HepG2 (cell line): ENCODE measurements around the gene RBM12. TPM values are rescaled to one million over a fixed set of nuclear protein-coding genes. Genes with fewer than 3 reads are reported as not detected.

Experiments used
- ARID2 ChIP-seq: sonication (generic); formaldehyde crosslinking; IDR thresholded peaks from 2 replicates; pipeline ENCODE4 v1.8.1; 2022; ENCODE audit warnings: mild to moderate bottlenecking, missing genetic modification reagents, borderline replicate concordance
- ASH2L ChIP-seq: fragments of 300-600, 200-600 bp; sonication (generic); IDR thresholded peaks from 2 replicates; pipeline ENCODE4 v1.7.0; 2017; ENCODE audit warnings: low read depth, mild to moderate bottlenecking, moderate library complexity, mixed read lengths, low read length; ENCODE audit not compliant: insufficient read length
- BRD4 ChIP-seq: sonication (generic); formaldehyde crosslinking; IDR thresholded peaks from 2 replicates; pipeline ENCODE4 v1.4.0; 2020; ENCODE audit warnings: missing genetic modification reagents
- DBP ChIP-seq: sonication (generic); formaldehyde crosslinking; IDR thresholded peaks from 2 replicates; pipeline ENCODE4 v1.4.0; 2020; ENCODE audit warnings: missing genetic modification reagents; ENCODE audit errors: not compliant biosample characterization
- DR1 ChIP-seq: sonication (generic); formaldehyde crosslinking; IDR thresholded peaks from 2 replicates; pipeline ENCODE4 v1.8.0; 2021; ENCODE audit warnings: mild to moderate bottlenecking, missing genetic modification reagents, inconsistent platforms
- EZH2 ChIP-seq: conservative IDR thresholded peaks from 2 replicates; pipeline ENCODE4 v1.6.1; 2012; ENCODE audit warnings: mild to moderate bottlenecking, low read depth, low read length, moderate library complexity
- GLI4 ChIP-seq: sonication (generic); formaldehyde crosslinking; IDR thresholded peaks from 2 replicates; pipeline ENCODE4 v1.5.1; 2020; ENCODE audit warnings: missing genetic modification reagents, mild to moderate bottlenecking, moderate library complexity, borderline replicate concordance
- KLF6 ChIP-seq: IDR thresholded peaks from 2 replicates; pipeline ENCODE4 v1.8.0; 2016; ENCODE audit warnings: missing biosample characterization, missing genetic modification reagents
- NCOA5 ChIP-seq: sonication (generic); formaldehyde crosslinking; IDR thresholded peaks from 2 replicates; pipeline ENCODE4 v1.4.0; 2020; ENCODE audit warnings: missing genetic modification reagents
- RBM39 ChIP-seq: fragments of 200-400 bp; formaldehyde crosslinking; IDR thresholded peaks from one replicate; pipeline ENCODE4 v1.6.1; 2018; ENCODE audit warnings: antibody characterized with exemption, mild to moderate bottlenecking, low read depth, low read length; ENCODE audit not compliant: poor library complexity, severe bottlenecking
- REPIN1 ChIP-seq: sonication (generic); formaldehyde crosslinking; IDR thresholded peaks from 2 replicates; pipeline ENCODE4 v1.8.0; 2022; ENCODE audit warnings: missing genetic modification reagents, low read depth, mild to moderate bottlenecking, borderline replicate concordance
- RERE ChIP-seq: IDR thresholded peaks from 2 replicates; pipeline ENCODE4 v1.6.1; 2016; ENCODE audit warnings: low read depth, missing genetic modification reagents, missing compliant biosample characterization
- RFX5 ChIP-seq: IDR thresholded peaks from 2 replicates; pipeline ENCODE4 v1.6.1; 2011; ENCODE audit warnings: low read depth, low read length, improper control_type of control experiment
- SALL2 ChIP-seq: sonication (generic); formaldehyde crosslinking; IDR thresholded peaks from 2 replicates; pipeline ENCODE4 v1.8.1; 2023; ENCODE audit warnings: mild to moderate bottlenecking, missing genetic modification reagents, inconsistent platforms
- SUZ12 ChIP-seq: fragments of 150-350 bp; IDR thresholded peaks from 2 replicates; pipeline ENCODE4 v1.6.1; 2014; ENCODE audit warnings: low read depth, low read length
- ZNF121 ChIP-seq: sonication (generic); formaldehyde crosslinking; IDR thresholded peaks from 2 replicates; pipeline ENCODE4 v1.5.0; 2020; ENCODE audit warnings: mild to moderate bottlenecking, missing genetic modification reagents
- ZNF3 ChIP-seq: IDR thresholded peaks from 2 replicates; pipeline ENCODE4 v1.7.0; 2017; ENCODE audit warnings: inconsistent platforms
- ZNF382 ChIP-seq: sonication (generic); formaldehyde crosslinking; IDR thresholded peaks from 2 replicates; pipeline ENCODE4 v1.5.0; 2020; ENCODE audit warnings: missing genetic modification reagents, mild to moderate bottlenecking, borderline replicate concordance
- ZNF703 ChIP-seq: sonication (generic); formaldehyde crosslinking; IDR thresholded peaks from 2 replicates; pipeline ENCODE4 v1.5.1; 2020; ENCODE audit warnings: missing genetic modification reagents, mild to moderate bottlenecking, moderate library complexity, borderline replicate concordance
- ZNF761 ChIP-seq: sonication (generic); formaldehyde crosslinking; conservative IDR thresholded peaks from 2 replicates; pipeline ENCODE4 v1.4.0; 2020; ENCODE audit warnings: mild to moderate bottlenecking, missing genetic modification reagents
- polyA plus RNA-seq, 8 experiments: library from polyadenylated mRNA; depleted of rRNA in 3 of 8; stranded (reverse) in 7 of 8; unstranded in 1 of 8; fragments of >200 nt; fragmentation: Illumina TruSeq in 4 of 8; extraction: Trizol in 4 of 8; gene quantifications; 2 replicates each; pipeline versions ENCODE4 v1.2.1 to v1.2.3, GENCODE V29; 2011 to 2016; ENCODE audit warnings: low read depth in 4 of 8, missing spikeins in 1 of 8, mixed read lengths in 1 of 8; ENCODE audit not compliant: insufficient read depth in 1 of 8
- total RNA-seq, 5 experiments: library from RNA; depleted of rRNA; stranded (reverse); fragments of >200 nt; fragmentation: Illumina TruSeq; extraction: Trizol; gene quantifications; 2 replicates each; pipeline ENCODE4 v1.2.3, GENCODE V29; 2016; ENCODE audit warnings: low read depth in 1 of 5
- TF ChIP-seq, protein P1 (sequence below): sonication (generic); formaldehyde crosslinking; IDR thresholded peaks from 2 replicates; pipeline ENCODE4 v1.4.0; 2020; ENCODE audit warnings: mild to moderate bottlenecking, missing genetic modification reagents

Gene RBM12
- total and polyA plus RNA-seq, 2 of the 13 experiments (the other 11 are each of a cell fraction or from before 2014, with no cell fraction given): 97.9 to 104 TPM

DNA sequence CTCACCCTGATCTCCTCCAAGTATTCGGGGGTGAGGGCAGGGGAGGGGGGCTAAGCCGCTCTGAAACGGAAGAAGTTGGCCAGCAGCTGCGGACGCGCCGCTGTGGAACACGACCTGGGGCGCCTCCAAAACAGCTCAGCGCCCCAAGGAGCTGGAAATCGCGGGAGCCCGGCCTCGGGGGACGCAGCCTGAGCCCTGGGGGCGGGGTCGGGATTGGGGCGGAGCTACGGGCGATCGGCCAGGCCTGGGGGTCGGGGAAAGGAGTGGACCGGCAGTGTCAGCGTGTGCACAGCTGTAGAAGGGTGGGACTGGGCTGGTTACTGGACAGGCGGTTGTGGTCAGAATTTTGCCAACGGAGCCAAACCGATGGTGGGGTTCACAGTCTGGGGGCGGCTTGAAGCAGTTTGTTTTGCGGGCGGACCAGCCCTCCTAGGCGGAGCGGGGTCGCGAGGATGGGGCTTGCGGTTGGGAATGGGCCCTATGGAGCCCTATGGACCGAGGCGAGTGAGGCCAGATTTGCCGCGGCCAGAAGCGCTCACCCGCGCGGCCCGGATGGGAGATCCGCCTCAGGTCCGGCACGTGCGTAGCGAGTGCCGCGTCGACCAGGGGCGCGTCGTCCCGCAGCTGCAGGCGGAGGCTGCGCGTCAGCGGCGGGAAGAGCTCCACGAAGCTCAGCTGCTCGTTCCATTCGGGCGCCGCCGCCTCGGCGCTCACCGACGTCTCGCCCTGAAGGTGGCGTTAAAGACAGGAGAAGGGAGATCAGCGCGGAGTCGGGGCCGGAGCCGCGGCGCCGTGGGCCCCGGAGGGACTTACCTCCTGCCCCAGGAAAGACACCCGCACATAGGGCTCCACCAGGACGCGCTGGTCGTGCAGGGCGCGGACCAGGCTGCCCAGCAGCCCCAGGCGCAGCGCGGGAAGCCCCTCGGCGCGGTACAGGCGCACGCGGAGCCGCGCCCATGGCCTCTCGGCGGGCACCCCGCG lies 63.4 kb downstream of the RBM12 start (continued):
- TF ChIP-seq RFX5: no peak
- peak; percentile 81; the same call in 1 of the 2 replicates for TF ChIP-seq ZNF761 (CRISPR knock-in tag)
- no peak for TF ChIP-seq ASH2L
- no peak for TF ChIP-seq NCOA5 (CRISPR knock-in tag)
- no peak; the same call in 1 of the 2 replicates for TF ChIP-seq BRD4
- no peak for TF ChIP-seq ZNF703 (CRISPR knock-in tag)
- TF ChIP-seq ZNF3 (CRISPR knock-in tag): no peak
- TF ChIP-seq EZH2: no peak
- TF ChIP-seq RBM39: no peak
- TF ChIP-seq KLF6: no peak
- TF ChIP-seq GLI4: no peak
- peak; percentile 53 for TF ChIP-seq DBP (CRISPR knock-in tag)
- no peak for TF ChIP-seq ARID2 (CRISPR knock-in tag)
- TF ChIP-seq RERE (CRISPR knock-in tag): no peak
- 0 out of 2 replicates have a peak, but pooled peaks have one; percentile 28 for TF ChIP-seq DR1 (CRISPR knock-in tag)
- no peak for TF ChIP-seq REPIN1 (CRISPR knock-in tag)
- 0 out of 2 replicates have a peak, but pooled peaks have one; percentile 57 for TF ChIP-seq SALL2 (CRISPR knock-in tag)
- no peak for TF ChIP-seq ZNF121
- TF ChIP-seq, protein P1, sequence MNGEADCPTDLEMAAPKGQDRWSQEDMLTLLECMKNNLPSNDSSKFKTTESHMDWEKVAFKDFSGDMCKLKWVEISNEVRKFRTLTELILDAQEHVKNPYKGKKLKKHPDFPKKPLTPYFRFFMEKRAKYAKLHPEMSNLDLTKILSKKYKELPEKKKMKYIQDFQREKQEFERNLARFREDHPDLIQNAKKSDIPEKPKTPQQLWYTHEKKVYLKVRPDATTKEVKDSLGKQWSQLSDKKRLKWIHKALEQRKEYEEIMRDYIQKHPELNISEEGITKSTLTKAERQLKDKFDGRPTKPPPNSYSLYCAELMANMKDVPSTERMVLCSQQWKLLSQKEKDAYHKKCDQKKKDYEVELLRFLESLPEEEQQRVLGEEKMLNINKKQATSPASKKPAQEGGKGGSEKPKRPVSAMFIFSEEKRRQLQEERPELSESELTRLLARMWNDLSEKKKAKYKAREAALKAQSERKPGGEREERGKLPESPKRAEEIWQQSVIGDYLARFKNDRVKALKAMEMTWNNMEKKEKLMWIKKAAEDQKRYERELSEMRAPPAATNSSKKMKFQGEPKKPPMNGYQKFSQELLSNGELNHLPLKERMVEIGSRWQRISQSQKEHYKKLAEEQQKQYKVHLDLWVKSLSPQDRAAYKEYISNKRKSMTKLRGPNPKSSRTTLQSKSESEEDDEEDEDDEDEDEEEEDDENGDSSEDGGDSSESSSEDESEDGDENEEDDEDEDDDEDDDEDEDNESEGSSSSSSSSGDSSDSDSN (CRISPR knock-in tag): peak; percentile 73
- no peak for TF ChIP-seq SUZ12
- no peak for TF ChIP-seq ZNF382
